Ishikawa (cell line): ENCODE results near the gene YY1AP1.

Experiments used
- CEBPB ChIP-seq: IDR thresholded peaks from 2 replicates; pipeline ENCODE4 v1.6.1; 2012
- FOXM1 ChIP-seq: IDR thresholded peaks from 2 replicates; pipeline ENCODE4 v1.6.1; 2012; ENCODE audit warnings: low read depth, borderline replicate concordance
- NFIC ChIP-seq: IDR thresholded peaks from 2 replicates; pipeline ENCODE4 v1.6.1; 2012
- TF ChIP-seq, protein P1 (sequence below): IDR thresholded peaks from 2 replicates; pipeline ENCODE4 v1.6.1; 2012; ENCODE audit warnings: low read depth, mild to moderate bottlenecking
- TF ChIP-seq, protein P2 (sequence below): IDR thresholded peaks from 2 replicates; pipeline ENCODE4 v1.6.1; 2012

DNA sequence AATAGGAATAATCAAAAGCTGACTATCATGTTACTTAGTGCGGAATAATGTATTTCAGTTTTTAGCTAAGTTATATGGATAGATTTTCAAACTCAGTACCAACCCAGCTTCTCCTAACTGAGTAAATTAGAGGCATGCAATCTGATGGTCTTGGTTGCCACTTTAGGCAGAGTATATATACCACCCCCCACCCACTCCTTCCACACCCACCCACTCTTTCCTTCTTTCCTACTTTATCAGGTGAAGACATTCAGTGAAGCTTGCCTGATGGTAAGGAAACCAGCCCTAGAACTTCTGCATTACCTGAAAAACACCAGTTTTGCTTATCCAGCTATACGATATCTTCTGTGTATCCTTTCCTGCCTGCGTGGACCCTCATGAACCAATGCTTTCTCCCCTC is 36.6 kb upstream of the YY1AP1 start:
- TF ChIP-seq NFIC (no peak), FOXM1 (no peak), CEBPB (no peak)
- TF ChIP-seq, protein P1, sequence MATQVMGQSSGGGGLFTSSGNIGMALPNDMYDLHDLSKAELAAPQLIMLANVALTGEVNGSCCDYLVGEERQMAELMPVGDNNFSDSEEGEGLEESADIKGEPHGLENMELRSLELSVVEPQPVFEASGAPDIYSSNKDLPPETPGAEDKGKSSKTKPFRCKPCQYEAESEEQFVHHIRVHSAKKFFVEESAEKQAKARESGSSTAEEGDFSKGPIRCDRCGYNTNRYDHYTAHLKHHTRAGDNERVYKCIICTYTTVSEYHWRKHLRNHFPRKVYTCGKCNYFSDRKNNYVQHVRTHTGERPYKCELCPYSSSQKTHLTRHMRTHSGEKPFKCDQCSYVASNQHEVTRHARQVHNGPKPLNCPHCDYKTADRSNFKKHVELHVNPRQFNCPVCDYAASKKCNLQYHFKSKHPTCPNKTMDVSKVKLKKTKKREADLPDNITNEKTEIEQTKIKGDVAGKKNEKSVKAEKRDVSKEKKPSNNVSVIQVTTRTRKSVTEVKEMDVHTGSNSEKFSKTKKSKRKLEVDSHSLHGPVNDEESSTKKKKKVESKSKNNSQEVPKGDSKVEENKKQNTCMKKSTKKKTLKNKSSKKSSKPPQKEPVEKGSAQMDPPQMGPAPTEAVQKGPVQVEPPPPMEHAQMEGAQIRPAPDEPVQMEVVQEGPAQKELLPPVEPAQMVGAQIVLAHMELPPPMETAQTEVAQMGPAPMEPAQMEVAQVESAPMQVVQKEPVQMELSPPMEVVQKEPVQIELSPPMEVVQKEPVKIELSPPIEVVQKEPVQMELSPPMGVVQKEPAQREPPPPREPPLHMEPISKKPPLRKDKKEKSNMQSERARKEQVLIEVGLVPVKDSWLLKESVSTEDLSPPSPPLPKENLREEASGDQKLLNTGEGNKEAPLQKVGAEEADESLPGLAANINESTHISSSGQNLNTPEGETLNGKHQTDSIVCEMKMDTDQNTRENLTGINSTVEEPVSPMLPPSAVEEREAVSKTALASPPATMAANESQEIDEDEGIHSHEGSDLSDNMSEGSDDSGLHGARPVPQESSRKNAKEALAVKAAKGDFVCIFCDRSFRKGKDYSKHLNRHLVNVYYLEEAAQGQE: no peak
- TF ChIP-seq, protein P2, sequence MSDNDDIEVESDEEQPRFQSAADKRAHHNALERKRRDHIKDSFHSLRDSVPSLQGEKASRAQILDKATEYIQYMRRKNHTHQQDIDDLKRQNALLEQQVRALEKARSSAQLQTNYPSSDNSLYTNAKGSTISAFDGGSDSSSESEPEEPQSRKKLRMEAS: no peak
